Measurements from ENCODE around the gene GPR146. TPM values are rescaled to one million over a fixed set of nuclear protein-coding genes. Genes with fewer than 3 reads are reported as not detected.

Gene GPR146
- total and polyA plus RNA-seq, 9 of the 15 experiments (the other 6 are each of a cell fraction or from before 2014, with no cell fraction given), result 0.22 to 3.6 (median 0.64) TPM; not detected in 2

DNA sequence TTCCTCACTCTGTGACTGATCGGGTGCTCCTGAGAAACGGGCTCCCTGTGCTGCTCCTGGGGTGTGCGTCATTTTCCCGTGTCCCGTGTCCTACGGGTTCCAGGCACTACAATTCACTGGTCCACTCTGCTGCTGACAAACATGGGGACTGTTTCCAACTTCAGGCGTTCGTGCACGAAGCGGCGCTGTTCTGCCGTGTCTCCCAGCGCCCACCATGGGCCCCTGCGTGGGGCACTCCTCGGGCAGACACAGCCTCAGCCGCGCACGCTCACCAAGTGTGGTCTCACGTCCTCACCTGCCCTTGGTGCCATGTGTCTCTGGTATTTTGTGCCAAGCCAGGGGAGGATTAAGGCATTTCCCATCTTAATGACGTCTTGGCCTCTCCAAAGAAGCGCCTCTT lies 19.0 kb downstream of the GPR146 start (continued):
- TF ChIP-seq, protein P1, sequence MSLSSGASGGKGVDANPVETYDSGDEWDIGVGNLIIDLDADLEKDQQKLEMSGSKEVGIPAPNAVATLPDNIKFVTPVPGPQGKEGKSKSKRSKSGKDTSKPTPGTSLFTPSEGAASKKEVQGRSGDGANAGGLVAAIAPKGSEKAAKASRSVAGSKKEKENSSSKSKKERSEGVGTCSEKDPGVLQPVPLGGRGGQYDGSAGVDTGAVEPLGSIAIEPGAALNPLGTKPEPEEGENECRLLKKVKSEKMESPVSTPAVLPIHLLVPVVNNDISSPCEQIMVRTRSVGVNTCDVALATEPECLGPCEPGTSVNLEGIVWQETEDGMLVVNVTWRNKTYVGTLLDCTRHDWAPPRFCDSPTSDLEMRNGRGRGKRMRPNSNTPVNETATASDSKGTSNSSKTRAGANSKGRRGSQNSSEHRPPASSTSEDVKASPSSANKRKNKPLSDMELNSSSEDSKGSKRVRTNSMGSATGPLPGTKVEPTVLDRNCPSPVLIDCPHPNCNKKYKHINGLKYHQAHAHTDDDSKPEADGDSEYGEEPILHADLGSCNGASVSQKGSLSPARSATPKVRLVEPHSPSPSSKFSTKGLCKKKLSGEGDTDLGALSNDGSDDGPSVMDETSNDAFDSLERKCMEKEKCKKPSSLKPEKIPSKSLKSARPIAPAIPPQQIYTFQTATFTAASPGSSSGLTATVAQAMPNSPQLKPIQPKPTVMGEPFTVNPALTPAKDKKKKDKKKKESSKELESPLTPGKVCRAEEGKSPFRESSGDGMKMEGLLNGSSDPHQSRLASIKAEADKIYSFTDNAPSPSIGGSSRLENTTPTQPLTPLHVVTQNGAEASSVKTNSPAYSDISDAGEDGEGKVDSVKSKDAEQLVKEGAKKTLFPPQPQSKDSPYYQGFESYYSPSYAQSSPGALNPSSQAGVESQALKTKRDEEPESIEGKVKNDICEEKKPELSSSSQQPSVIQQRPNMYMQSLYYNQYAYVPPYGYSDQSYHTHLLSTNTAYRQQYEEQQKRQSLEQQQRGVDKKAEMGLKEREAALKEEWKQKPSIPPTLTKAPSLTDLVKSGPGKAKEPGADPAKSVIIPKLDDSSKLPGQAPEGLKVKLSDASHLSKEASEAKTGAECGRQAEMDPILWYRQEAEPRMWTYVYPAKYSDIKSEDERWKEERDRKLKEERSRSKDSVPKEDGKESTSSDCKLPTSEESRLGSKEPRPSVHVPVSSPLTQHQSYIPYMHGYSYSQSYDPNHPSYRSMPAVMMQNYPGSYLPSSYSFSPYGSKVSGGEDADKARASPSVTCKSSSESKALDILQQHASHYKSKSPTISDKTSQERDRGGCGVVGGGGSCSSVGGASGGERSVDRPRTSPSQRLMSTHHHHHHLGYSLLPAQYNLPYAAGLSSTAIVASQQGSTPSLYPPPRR (CRISPR knock-in tag; IDR thresholded peaks at IDR 0.05; ENCODE audit: borderline replicate concordance), result no peak
- no peak for TF ChIP-seq MXI1 (IDR thresholded peaks at IDR 0.05; ENCODE audit: low read depth, low read length)
- TF ChIP-seq TARDBP (IDR thresholded peaks at IDR 0.05), result no peak
- no peak for TF ChIP-seq THRAP3 (IDR thresholded peaks at IDR 0.05; ENCODE audit: borderline replicate concordance)
- no peak for TF ChIP-seq ZBTB11 (CRISPR knock-in tag; IDR thresholded peaks at IDR 0.05)
- TF ChIP-seq RFX5 (IDR thresholded peaks at IDR 0.05; ENCODE audit: low read depth, low read length), result no peak
- TF ChIP-seq ESRRA (IDR thresholded peaks at IDR 0.05; ENCODE audit: borderline replicate concordance, low read depth), result no peak
- TF ChIP-seq MAFF (IDR thresholded peaks at IDR 0.05; ENCODE audit: low read length), result no peak
- no peak for TF ChIP-seq DACH1 (IDR thresholded peaks at IDR 0.05; ENCODE audit: partially characterized antibody)
